Activated CD8-positive, alpha-beta memory T cell treated with anti-CD3 and anti-CD28 coated beads for 48 hours (primary cell): Measurements from ENCODE around the gene MUC21.

Experiments used
- DNase-seq, 3 experiments: peaks; one replicate each; pipeline ENCODE4 v3.0.0-alpha.2; 2020; ENCODE audit warnings: low read depth in 2 of 3, low spot score in 2 of 3

MUC21 gene

DNA sequence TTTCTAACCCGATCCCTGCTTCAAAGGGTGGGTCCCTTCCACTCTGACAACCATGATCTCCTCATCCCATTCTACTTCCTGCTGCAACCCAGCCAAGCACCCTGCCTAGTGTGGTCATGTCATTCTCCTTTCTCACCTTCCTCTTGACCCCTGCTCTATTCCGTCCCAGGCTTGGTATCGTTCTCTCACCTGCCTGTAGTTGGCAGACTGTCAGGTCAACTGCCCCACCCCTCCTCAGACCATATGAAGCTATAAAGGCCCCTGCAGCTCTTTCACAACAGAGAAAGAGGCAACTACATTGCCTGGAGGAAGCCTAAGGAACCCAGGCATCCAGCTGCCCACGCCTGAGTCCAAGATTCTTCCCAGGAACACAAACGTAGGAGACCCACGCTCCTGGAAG, at the start of gene MUC21:
Gene MUC21, plus strand, starts transcription at position 280 of the 400 bp plus-strand sequence. CDS start 241 bp downstream, outside the sequence.
- no peak for DNase-seq

DNA sequence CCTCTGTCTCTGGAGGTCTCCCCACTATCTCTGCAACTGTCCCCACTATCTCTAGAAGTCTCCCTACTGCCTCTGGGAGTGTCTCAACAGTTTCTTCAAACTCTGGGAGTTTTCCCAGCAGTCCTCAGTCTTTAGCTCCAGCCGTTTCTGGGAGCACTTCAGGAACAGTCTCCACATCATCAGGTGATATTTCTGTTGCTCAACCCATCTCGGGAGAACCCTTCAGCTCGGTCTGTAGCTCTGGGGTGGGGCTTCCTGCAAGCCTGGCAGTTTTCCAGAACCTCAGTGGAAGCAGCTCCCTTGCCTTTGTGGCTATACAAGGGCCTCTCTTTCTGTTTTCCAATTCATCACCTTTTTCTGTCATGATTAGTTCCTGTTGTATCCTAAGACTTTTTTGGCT, 48.5 kb upstream of the MUC21 start:
- DNase-seq, result no peak

DNA sequence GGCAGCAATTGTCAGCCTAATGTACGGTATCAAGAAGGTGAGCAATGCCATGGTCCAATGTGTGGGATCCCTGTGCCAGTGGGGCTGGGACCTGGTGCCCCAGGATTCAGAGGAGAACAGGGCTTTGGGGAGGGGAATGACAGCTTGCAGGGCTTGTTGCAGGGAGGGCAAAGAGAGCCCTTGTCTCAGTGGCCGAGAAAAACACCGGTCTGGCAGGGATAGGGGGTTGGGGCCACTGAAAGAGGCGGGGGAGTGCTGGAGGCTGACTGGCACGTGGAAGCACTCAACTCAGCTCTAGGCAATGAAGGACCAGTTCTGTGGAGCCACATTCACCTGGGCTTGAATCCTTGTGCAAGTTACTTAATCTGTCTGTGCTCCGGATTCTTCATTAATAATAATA, 46.3 kb upstream of the MUC21 start:
- DNase-seq, result no peak

DNA sequence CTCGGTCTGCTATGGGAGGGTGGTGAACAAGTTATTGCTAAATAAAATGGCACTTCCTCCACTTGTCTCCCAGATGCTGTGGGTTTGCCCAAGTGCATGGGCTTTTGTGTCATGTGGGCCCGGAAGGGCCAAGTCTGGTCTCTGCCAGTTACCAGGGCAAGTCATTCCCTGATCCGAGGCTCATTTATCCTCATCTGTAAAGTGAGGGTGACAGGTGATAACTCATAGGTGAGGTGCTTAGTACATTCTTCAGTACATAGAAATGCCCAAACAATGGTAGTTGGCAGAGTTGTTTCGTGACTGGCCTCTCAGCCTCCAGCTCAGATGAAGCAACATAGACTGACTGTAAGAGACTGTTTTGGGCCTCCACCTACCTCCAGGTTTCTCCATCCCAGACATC, 44.8 kb upstream of the MUC21 start:
- DNase-seq, result no peak

DNA sequence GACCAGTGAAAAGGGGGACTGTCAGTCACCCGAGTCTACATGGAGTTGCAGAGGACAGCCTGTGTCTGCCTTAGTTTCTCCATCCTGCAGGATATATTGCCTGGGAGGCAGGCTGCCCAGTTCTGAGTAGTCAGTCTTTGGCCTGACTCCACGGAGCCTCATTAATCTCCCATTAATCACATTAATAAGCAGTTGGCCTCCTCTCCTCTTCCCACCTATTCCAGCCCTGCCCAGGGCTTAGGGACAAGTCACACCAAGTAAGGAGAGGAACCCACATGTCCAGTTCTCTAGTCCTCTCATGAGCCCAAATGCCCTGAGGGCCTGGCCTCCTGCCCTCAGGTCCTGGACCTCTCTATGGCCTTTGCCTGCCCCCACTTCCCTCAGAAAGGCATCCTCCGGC, 44.0 kb upstream of the MUC21 start:
- DNase-seq, result no peak

DNA sequence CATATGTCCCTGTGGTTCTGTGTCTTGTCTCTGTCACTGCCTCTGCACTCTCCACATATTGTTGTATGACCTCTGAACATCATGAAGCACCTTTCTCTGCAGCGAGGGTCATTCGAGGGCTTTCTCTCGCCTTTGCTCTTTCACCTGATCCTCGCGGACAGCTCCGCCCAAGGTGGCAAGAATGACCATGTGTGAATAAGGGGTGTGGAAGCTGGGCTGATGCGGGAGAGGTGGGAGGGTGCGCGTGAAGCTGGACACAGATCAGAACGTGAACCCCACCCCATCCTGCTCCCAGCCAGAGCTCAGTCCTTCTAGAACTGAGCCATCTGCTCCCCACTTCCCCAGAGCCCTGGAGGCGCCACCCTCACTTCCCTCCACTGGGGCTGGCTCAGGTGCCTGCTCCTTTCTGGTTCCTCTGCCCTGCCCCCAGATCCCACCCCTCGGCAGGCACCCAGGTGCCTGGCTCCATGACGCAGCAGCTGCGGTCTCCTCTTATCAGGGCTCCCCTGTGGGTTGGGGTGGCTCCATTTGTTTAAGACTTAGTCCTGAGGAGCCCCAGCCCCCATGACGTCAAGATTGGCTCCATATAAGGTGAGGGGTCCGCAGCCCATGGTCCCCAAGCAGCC, 43.0 kb upstream of the MUC21 start, which contains the start of gene MUCL3:
Gene MUCL3, plus strand, starts transcription at position 613 of the 626 bp plus-strand sequence. CDS start 27 bp downstream, outside the sequence.
- DNase-seq, result no peak

DNA sequence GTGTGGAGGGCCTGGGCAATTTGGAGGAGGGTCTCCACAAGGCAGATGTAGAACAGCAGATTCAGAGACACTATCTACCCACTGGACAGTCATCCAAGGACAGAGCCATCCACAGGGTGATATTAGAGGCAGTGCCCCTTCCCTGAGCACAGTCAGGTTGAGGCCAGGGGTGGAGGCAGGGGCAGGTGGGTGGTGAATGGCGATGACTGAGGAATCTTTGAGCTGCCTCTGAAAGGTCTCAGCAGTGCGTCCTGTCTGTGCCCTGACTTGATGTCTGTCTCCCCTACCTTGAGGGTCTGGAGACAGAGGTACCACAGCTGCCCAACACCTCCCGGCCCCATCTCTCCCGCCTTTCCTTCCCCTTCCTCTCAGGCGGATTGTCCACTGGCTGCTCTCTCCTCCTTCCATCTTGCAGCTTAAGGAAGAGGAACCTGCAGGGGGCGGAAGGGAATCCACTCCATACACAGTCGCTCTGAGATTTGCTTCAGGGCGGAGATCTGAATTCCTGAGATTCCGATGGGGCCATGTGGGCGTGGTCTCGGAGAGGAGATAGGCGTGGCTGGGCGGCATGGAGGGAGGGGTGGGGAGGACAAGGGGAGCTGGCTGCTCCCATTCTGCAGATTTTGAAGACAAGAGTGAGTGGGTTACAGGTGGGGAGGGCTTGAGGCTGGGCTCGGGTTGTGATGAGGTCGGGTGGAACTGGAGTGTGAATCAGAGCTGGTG, 41.0 kb upstream of the MUC21 start:
- DNase-seq, result no peak

DNA sequence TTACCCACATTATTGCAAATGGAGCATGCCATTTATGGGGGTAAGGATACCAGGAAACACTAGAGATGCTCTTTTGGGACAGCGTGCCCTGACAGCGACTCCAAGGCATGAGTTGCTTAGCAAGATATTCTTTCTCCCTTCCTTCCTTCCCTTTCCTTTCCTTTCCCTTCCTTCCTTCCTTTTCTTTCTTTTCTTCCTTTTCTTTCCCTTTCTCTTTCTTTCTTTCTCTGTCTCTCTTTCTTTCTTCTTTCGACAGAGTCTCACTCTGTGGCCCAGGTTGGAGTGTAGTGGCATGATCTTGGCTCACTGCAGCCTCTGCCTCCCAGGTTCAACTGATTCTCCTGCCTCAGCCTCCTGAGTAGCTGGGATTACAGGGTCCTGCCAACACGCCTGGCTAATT, 39.5 kb upstream of the MUC21 start:
- DNase-seq, result no peak

DNA sequence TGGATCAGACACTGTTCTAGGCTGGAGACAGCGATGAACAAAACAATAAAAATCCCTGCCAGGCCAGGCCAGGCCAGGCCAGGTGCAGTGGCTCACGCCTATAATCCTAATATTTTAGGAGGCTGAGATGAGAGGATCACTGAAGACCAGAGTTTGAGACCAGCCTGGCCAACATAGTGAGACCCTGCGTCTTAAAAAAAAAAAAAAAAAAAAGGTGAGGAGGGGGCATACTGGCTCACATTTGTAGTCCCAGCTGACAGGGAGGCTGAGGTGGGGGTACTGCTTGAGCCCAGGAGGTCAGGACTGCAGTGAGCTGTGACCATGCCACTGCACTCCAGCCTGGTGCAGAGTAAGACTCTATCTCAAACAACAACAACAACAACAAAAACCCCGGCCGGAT, 38.2 kb upstream of the MUC21 start:
- DNase-seq, result no peak

DNA sequence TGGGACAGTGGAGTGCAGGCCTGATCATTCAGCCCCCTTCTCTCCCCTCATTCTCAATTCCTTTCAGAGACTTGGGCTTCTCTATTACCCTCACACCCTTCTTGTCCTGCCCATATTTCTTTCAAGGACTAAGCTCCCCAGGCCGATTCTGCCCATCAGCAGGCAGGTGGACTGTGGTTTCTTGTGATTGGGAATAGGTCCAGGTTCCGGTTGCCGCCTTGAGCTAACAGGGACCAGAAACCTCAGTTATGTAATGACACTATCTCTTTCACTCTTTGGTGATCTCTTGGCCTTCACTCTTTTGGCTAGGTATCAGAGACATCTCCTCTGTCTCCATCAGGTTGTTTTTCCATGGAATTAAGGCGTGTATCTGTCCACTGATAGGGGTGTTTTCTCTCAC, 36.3 kb upstream of the MUC21 start:
- no peak for DNase-seq

DNA sequence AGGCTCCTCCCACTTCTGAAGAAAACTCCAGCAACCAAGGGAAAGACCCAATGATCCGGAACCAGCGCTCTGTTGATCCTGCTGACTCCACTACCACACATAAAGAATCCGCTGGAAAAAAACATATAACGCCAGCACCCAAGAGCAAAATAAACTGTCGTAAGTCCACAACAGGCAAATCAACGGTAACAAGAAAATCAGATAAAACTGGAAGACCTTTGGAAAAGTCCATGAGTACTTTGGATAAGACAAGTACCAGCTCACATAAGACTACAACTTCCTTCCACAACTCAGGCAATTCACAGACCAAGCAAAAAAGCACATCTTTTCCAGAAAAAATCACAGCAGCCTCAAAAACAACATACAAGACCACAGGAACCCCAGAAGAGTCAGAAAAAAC, 34.7 kb upstream of the MUC21 start:
- no peak for DNase-seq

DNA sequence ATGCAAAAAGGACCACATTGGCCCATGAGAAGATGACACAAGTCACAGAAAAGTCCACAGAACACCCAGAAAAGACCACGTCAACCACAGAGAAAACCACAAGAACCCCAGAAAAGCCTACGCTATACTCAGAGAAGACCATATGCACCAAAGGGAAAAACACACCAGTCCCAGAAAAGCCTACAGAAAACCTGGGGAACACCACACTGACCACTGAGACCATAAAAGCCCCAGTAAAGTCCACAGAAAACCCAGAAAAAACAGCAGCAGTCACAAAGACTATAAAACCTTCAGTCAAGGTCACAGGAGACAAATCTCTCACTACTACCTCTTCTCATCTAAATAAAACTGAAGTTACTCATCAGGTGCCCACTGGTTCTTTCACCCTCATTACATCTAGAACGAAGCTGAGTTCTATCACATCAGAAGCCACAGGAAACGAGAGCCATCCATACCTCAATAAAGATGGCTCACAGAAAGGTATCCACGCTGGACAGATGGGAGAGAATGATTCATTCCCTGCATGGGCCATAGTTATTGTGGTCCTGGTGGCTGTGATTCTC, 31.5 kb upstream of the MUC21 start:
- no peak for DNase-seq

DNA sequence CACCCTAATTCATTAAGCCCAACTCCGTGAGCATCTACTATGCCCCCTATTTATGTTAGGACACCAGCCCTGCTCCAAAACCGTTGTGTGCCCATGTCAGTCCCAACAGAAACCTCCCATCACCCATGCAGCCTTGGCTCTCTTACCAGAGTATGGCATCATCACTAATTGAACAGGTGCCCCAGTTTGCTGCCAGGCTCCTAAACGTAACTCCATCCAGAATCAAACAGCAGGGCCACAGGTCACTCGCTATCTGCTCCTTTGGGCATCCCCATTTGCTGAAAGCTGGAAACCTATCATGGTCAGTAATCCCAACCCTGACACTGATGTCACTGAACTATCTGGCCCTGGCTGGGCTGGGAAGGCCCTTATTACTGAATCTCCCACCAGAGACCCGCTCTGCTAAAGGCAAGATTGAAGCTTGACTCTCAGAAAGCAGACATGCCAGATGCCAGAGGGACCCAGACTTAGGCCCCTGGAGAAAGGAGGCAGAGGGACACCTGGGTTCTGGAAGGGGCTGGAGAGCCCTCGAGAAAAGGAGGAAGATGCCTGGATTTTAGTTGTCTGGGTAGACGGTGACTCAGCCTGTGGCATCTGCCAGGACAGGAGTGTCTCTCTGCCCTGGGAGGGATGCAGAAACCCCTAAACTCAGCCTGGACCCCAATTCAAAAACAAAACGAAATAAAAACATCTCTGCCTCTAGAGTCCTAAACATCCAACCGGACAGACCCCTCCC, 28.7 kb upstream of the MUC21 start:
- no peak for DNase-seq

DNA sequence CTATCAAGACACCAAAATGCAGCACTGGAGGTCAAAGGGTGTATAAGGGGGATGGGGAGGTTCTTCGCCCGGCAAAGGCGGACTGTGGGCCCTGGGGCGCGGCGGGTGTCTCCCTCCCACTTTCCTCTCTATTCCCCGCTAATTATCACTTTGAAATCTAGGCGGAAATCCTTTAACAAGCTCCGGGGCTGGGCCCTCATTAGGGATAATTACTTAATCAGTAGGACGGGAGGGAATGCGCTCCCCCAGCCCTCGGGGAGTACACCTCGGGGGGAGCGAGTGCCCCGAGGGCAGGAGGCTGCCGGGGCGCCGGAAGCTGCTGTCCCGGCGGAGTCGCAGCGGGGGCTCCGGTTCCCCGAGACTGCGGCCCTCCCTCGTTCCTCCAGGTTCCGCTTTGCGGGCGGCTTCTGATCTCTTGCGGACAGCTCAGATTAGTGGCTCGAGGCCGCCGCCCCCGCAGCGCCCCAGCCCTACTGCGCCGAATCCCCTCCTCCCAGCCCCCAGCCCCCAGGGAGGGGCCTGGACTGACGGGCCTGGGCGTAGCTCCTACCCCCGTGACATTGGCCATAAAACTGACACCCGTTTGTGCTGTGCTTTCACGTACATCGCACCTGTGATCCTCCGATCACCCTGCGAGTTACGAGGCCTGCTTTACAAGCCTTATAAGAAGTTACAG, 28.0 kb upstream of the MUC21 start:
- peak; percentile 58 to 71 (median 63) for DNase-seq

DNA sequence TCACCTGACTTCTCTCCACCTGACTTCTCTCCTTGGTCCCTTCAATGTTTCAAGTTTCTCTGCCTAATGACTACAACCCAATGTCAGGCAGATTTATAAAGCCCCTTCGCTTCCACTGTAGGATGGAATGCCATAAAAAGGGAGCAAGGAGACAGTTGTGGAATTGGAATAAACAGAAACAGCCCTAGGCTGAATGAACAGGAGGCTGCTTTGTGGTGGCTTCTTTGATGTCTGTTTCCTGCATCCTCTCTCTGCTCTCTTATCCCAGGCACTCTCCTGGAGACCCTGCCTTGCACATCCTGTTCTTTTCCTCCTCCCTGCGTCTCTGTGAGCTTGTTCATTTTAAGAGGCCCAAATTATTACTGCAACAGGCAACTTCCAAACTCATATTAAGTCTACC, 25.8 kb upstream of the MUC21 start:
- DNase-seq, result no peak

DNA sequence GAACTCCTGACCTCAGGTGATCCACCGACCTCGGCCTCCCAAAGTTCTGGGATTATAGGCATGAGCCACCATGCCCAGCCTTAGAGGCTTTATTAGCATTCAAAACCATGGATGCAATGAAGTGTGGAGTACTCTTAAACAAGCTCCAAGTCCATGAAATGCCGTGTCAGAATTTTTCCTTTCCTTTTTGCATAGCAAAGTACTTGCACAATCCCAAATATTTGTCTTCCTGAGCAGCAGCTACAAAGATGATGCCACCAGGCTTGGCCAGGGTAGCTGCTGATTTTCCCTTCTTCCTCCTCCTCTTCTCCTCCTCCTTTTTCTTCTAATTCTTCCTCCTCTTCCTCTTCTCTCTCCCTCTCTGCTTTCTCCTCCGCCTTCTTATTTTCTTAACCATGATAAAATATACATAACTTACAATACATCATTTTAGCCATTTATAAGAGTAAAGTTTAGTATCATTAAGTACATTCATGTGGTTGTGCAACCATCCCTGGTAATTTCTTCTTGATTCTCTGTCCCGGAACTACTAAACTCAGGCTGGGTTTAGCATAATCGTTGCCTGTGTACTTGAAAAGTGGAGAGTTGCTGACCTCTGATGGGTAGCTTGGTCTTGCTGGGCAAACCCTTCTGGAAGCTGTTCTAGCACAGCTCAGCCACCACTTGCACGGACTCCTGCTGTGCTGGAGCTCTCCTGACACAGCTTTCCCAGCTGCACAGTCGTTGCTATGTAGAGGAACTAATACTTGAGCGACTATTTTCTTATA, 22.4 kb upstream of the MUC21 start:
- DNase-seq, result no peak

DNA sequence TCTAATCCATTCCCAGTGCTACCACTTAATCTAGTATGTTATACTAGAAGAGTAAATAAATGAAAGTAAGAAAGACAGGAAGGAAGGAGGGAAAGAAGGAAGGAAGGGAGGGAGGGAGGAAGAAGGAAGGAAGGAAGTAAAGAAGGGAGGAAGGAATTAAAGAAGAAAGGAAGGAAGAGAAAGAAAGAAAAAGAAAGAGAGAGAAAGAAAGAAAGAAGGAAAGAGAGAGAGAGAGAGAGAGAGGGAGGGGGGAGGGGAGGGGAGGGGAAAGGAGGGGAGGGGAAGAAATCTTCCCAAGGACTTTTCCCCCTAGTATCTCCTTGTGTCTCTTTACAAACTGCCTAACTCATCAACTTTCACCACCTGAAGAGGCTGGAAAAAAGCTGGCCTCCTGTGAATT, 20.8 kb upstream of the MUC21 start:
- DNase-seq, result no peak

DNA sequence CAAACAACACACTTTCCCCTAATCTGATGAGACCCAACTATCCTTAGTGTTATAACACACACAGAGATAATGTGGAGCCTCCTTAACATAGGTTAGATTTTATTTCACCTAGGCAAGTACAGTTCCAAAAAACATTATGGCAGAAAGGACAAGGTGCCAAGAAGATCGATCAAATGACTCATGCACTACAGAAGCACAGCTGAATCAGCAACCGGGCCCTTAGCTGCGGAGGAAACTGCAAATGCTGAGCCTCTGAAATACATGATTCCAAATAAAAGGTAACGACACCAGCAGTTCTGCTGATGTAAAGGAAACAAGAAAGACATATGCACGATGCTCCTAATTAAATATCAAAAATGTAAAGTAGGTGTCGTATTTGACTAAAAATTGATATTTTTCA, 19.9 kb upstream of the MUC21 start:
- DNase-seq, result no peak

DNA sequence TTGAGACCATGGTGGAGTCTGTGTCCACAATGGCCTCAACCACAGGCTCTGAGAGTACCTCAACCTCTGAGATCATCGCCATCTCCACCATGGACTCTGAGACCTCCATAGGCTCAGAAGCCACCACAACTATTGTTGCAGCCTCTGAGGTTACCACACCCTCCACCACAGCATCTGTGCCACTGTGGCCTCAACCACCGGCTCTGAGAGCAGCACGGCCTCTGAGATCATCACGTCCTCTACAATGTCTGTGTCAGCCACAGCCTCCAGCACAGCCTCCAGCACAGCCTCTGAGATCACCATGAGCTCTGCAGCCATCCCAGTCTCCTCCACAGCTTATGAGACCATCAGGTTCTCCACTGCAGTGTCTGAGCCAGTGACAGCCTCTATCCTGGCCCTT, 19.4 kb upstream of the MUC21 start:
- DNase-seq, result no peak

DNA sequence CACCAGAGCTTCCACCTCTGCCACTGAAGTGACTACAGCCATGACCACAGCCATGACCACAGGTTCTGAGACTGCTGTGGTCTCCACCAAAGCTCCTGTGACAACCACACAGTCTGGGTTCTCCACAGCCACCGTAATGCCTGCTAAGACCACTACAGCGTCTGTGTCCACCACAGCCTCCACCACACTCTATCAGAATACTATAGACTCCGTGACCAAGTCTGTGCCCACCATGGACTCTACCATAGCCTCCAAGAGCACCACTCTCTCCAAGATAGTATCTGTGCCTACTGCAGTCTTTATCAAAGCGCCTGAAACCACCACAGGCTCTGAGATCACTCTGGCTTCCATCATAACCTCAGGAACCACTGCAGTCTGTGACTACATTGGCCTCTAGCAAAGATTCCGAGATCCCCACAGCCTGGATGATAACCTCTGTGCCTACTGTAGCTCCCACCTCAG, 18.3 kb upstream of the MUC21 start:
- DNase-seq, result no peak

DNA sequence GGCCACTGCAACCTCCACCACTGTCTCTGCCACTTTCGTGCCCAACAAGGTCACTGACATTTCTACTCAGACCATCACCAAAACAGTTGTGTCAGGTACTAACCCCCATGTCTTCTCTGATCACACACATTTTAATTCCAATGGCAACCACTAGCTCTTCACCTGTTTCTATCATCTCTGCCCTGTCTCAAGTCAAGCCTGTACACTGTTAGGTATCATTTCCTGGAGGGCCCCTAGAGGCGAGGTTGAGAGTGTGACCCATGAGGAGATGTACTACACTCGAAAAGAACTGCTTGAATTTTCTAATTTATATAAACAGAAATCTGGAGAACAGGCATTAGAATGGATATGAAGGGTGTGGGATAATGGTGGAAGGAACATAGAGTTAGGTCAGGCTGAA, 17.4 kb upstream of the MUC21 start:
- no peak for DNase-seq
